Astrocyte of the cerebellum (primary cell): ENCODE measurements around the gene ZSCAN23.
A peak's percentile ranks its signal among the peaks of the same experiment; 100 is the strongest.

ENCODE experiments used
- DNase-seq: peaks from one replicate; pipeline ENCODE4 v3.0.0-alpha.2; 2011; ENCODE audit warnings: low read depth
- H3K4me3 ChIP-seq: 2 replicates; pipeline ENCODE4 v1.5.1; 2011; ENCODE audit warnings: mild to moderate bottlenecking, low read depth, low read length, moderate library complexity
- CTCF ChIP-seq: IDR thresholded peaks from 2 replicates; pipeline ENCODE4 v1.5.1; 2012; ENCODE audit warnings: low read length, low read depth, moderate library complexity, mild to moderate bottlenecking; ENCODE audit errors: missing control alignments
- in situ Hi-C: cut with HindIII; loops from 2 replicates; pipeline ENCODE4 v1.10.0; 2017; ENCODE audit warnings: low sequenced_read_pairs

ZSCAN23 gene

GRCh38 chr6:28399350-28400121 is 43.8 kb downstream of the ZSCAN23 start, which contains the start of gene ZSCAN12:
ZSCAN12 (minus strand) TSS chr6:28399747; CDS start chr6:28398405, 1,342 bp downstream.
- peak; percentile 79 for TF ChIP-seq CTCF
- peak within 1 kb of the TSS; percentile 93 for H3K4me3 ChIP-seq
- in situ Hi-C loops, result no loop called here
- peak; percentile 55 for DNase-seq

- no peak overlapping the region for H3K4me3 ChIP-seq
- no peak for TF ChIP-seq CTCF
- in situ Hi-C loops, result no loop called here
- no peak for DNase-seq
These were observed 47.4 kb downstream of the ZSCAN23 start for GRCh38 chr6:28395918-28396317.

- no peak overlapping the region for H3K4me3 ChIP-seq
- in situ Hi-C loops, result no loop called here
- DNase-seq, result no peak
- TF ChIP-seq CTCF, result peak; percentile 44
These were observed 49.2 kb downstream of the ZSCAN23 start for GRCh38 chr6:28393912-28394662.

- no peak for TF ChIP-seq CTCF
- in situ Hi-C loops, result no loop called here
These were observed 52.6 kb downstream of the ZSCAN23 start for GRCh38 chr6:28390688-28391087.

GRCh38 chr6:28384143-28384533 is 59.2 kb downstream of the ZSCAN23 start:
- no peak for DNase-seq
- in situ Hi-C loops, result loop anchor here (5.0 kb wide), 1 partner anchor 242 kb away; the partner anchor contains the start of gene ZKSCAN8
- no peak for TF ChIP-seq CTCF
- H3K4me3 ChIP-seq, result no peak overlapping the region

More at GRCh38 chr6:28390688-28391087, 52.6 kb downstream of the ZSCAN23 start:
- no peak for DNase-seq
- H3K4me3 ChIP-seq, result no peak overlapping the region

- in situ Hi-C loops, result loop anchor here (5.0 kb wide), 1 partner anchor 241 kb away; the partner anchor contains the start of gene ZKSCAN8
- DNase-seq, result peak; percentile 43
- TF ChIP-seq CTCF, result peak; percentile 59
- H3K4me3 ChIP-seq, result peak overlapping the region; percentile 43
These were observed 59.8 kb downstream of the ZSCAN23 start for GRCh38 chr6:28383235-28384142.
